Measurements from ENCODE around the gene UBE2U. TPM values are rescaled to one million over a fixed set of nuclear protein-coding genes. Genes with fewer than 3 reads are reported as not detected.

UBE2U gene
- polyA plus RNA-seq, 1 donor (not counting 4 experiments of a cell fraction or from before 2014, with no cell fraction given) = not detected

GRCh38 chr1:64312431-64312830, 109.0 kb downstream of the UBE2U start:
- TF ChIP-seq EZH2 (IDR thresholded peaks at IDR 0.05; ENCODE audit: low read length) = no peak
- TF ChIP-seq, protein P1, sequence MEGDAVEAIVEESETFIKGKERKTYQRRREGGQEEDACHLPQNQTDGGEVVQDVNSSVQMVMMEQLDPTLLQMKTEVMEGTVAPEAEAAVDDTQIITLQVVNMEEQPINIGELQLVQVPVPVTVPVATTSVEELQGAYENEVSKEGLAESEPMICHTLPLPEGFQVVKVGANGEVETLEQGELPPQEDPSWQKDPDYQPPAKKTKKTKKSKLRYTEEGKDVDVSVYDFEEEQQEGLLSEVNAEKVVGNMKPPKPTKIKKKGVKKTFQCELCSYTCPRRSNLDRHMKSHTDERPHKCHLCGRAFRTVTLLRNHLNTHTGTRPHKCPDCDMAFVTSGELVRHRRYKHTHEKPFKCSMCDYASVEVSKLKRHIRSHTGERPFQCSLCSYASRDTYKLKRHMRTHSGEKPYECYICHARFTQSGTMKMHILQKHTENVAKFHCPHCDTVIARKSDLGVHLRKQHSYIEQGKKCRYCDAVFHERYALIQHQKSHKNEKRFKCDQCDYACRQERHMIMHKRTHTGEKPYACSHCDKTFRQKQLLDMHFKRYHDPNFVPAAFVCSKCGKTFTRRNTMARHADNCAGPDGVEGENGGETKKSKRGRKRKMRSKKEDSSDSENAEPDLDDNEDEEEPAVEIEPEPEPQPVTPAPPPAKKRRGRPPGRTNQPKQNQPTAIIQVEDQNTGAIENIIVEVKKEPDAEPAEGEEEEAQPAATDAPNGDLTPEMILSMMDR (optimal IDR thresholded peaks at IDR 0.05 in 1 of 3, IDR thresholded peaks at IDR 0.05 in 1 of 3, conservative IDR thresholded peaks at IDR 0.05 in 1 of 3; ENCODE audit: extremely low read depth in 1 of 3, insufficient read depth in 2 of 3, low read length in 3 of 3) = no peak
- no peak overlapping the region for H2AFZ ChIP-seq (ENCODE audit: control insufficient read depth, low read length)
- dilution Hi-C loops (cut with MboI; ENCODE audit: extremely low pct_ligation_motif_present, low sequenced_read_pairs) = no loop called here
- H3K4me2 ChIP-seq (ENCODE audit: control insufficient read depth, extremely low read depth, insufficient read depth, low read depth, low read length) = no peak overlapping the region
- no peak overlapping the region for H3K27ac ChIP-seq (ENCODE audit: control insufficient read depth, insufficient read depth, low read length)
- H3K9me1 ChIP-seq (ENCODE audit: control insufficient read depth, extremely low read depth, insufficient read depth, low read length) = no peaks in the 10 kb centered on the region
- no peaks in the 10 kb centered on the region for H3K36me3 ChIP-seq (ENCODE audit: control insufficient read depth in 2 of 2, extremely low read depth in 1 of 2, insufficient read depth in 2 of 2, low read length in 2 of 2)
- no peaks in the 10 kb centered on the region for H3K27me3 ChIP-seq (ENCODE audit: control insufficient read depth, extremely low read depth, insufficient read depth, low read length)
- H3K4me3 ChIP-seq (ENCODE audit: control insufficient read depth in 2 of 3, extremely low read depth in 1 of 3, insufficient read depth in 2 of 3, low read depth in 1 of 3, low read length in 3 of 3) = no peak overlapping the region
- H3K79me2 ChIP-seq (ENCODE audit: control insufficient read depth, insufficient read depth, low read length) = no peaks in the 10 kb centered on the region
- no peaks in the 10 kb centered on the region for H4K20me1 ChIP-seq (ENCODE audit: control insufficient read depth, extremely low read depth, insufficient read depth, low read length)
- FAIRE-seq (no peak), DNase-seq (ENCODE audit: low read depth, low spot score) (no peak)
- H3K4me1 ChIP-seq (ENCODE audit: control insufficient read depth, extremely low read depth, insufficient read depth, low read length) = peaks cover 10% of the 10 kb centered on the region
- no peak overlapping the region for H3K9ac ChIP-seq (ENCODE audit: control insufficient read depth, extremely low read depth, insufficient read depth, low read length)
- no peaks in the 10 kb centered on the region for H3K9me3 ChIP-seq (ENCODE audit: control insufficient read depth, low read depth, low read length)

DNA sequence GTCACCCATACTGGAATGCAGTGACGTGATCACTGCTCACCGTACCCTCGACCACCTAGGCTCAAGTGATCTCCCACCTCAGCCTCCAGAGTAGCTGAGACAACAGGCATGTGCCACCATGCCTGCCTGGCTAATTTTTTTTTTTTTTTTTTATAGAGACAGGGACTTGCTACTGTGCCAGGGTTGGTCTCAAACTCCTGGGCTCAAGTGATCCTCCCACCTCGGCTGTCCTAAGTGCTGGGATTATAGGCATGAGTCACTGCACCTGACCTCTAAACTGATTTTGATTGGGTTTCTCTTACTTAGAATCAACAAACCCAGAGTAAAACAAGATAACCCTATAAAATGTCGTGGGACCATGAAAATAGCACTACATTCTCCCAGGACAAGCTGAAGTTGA, 112.0 kb downstream of the UBE2U start:
- Histone ChIP-seq H3K27me3 (ENCODE audit: control insufficient read depth, extremely low read depth, insufficient read depth, low read length) (no peaks in the 10 kb centered on the region), H3K9ac (ENCODE audit: control insufficient read depth, extremely low read depth, insufficient read depth, low read length) (no peak overlapping the region), H3K4me3 (ENCODE audit: control insufficient read depth in 2 of 3, extremely low read depth in 1 of 3, insufficient read depth in 2 of 3, low read depth in 1 of 3, low read length in 3 of 3) (no peak overlapping the region), H3K79me2 (ENCODE audit: control insufficient read depth, insufficient read depth, low read length) (no peaks in the 10 kb centered on the region), H3K9me1 (ENCODE audit: control insufficient read depth, extremely low read depth, insufficient read depth, low read length) (no peaks in the 10 kb centered on the region), H4K20me1 (ENCODE audit: control insufficient read depth, extremely low read depth, insufficient read depth, low read length) (no peaks in the 10 kb centered on the region), H3K9me3 (ENCODE audit: control insufficient read depth, low read depth, low read length) (no peaks in the 10 kb centered on the region), H3K36me3 (ENCODE audit: control insufficient read depth in 2 of 2, extremely low read depth in 1 of 2, insufficient read depth in 2 of 2, low read length in 2 of 2) (no peaks in the 10 kb centered on the region), H3K27ac (ENCODE audit: control insufficient read depth, insufficient read depth, low read length) (no peak overlapping the region), H3K4me2 (ENCODE audit: control insufficient read depth, extremely low read depth, insufficient read depth, low read depth, low read length) (no peak overlapping the region), H2AFZ (ENCODE audit: control insufficient read depth, low read length) (no peak overlapping the region), H3K4me1 (ENCODE audit: control insufficient read depth, extremely low read depth, insufficient read depth, low read length) (no peaks in the 10 kb centered on the region)
- TF ChIP-seq EZH2 (IDR thresholded peaks at IDR 0.05; ENCODE audit: low read length) = no peak
- TF ChIP-seq, protein P1 (optimal IDR thresholded peaks at IDR 0.05 in 1 of 3, IDR thresholded peaks at IDR 0.05 in 1 of 3, conservative IDR thresholded peaks at IDR 0.05 in 1 of 3; ENCODE audit: extremely low read depth in 1 of 3, insufficient read depth in 2 of 3, low read length in 3 of 3) = no peak
- FAIRE-seq = no peak
- DNase-seq (ENCODE audit: low read depth, low spot score) = no peak
- dilution Hi-C loops (cut with MboI; ENCODE audit: extremely low pct_ligation_motif_present, low sequenced_read_pairs) = no loop called here

Data from keratinocyte (primary cell).